HG02642 (cell line): ENCODE measurements around the gene TPRN.

ENCODE experiments used
- ATAC-seq: cut with Tn5 transposase; IDR thresholded peaks from one replicate; pipeline ENCODE4 v1.9.1; 2021; ENCODE audit warnings: mild to moderate bottlenecking; ENCODE audit not compliant: unreplicated experiment, poor library complexity

The TPRN gene

DNA sequence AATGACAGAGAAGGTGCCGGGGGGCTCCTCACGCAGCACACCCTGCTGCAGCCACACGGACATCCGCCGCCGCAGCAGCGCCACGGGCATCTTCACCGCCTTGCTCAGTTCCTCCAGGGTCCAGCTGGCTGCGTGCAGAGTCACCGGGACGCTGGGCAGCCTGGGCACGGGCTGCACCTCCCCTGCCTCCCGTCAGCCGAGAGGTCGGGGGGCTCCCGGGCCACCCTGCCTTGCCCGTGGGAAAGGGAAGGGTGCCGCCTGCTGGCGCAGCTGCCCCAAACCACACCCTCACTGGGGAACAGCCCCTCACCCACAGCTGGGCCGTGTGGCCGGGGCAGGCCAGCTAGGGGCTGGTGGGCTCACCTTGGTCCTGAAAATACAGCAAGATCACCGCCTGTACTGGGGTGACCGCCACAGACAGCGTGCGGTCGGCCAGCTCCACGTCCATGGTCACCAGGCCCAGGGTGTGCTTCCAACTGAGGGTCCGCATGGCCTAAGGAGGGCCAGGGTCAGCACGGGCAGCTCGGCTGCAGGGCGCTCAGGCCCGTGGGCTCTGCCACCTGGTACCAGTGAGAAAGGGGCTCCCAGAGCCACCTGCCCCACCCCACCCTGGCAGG, 25.1 kb downstream of the TPRN start:
- no peak for ATAC-seq

DNA sequence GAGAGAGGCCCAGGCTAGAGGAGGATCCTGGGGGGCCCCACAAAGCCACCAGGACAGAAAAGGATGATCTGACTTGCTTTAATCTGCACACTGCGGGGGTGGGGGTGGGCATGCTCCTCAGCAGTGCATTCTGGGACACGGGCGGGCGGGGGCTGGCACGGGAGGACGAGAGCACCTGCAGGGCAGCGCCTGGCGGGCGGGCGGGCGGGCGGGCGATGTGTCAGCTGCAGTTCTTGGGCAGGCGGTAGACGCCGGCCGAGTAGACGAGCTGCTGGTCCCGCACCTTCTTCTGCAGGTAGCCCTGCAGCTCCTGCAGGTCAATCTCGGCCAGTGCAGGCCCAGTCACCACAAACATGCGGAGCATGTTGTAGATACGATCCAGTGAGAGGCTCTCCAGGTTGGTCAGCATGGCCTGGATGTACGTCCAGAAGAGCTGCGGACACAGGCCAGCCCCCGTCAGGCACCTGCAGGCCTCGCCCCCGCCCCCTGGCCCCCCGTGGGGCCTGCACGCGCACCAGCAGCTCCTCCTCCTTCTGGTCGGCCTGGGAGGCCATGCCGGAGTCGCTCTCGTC, 25.7 kb downstream of the TPRN start:
- ATAC-seq = no peak

DNA sequence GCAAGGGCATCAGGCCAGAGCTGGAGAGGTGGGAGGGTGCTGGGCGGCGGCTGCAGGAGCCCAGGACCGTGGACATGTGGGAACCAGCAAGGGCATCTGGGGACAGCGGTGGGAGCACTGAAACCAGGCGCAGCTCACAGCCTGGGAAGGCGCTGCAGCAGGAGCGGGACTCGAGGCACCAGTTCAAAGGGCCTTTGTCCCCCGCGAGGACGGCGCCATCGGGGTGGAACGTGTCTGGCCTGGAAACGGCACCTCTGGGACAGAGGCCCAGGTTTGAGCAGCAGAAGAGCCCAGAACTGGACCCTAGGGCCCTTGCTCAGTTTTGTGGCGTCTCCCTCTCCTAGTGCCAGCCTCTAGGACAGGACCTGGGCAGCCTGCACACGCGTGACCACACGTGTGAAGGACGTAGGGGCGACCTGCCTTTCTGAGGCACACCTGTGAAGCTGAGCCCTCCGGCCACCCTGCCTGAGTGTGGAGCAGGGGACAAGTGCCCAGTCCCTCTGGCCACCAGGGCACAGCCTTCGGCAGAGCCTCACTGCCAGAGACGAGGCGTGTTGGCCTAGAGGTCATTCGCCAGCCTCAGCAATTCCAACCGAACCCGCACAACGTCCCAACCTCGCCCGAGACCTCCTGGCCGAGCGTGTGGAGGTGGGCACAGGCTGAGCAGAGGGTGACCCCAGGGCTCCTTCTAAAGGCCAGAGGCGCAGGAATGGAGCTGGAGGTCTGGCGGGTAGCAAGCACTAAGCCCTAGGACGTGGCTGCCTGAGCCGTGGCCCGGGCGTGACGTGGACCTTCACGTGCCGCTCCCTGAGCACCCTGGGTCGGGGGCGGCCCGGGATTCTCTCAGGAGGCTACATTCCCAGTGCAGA, 26.5 kb downstream of the TPRN start:
- ATAC-seq = no peak

DNA sequence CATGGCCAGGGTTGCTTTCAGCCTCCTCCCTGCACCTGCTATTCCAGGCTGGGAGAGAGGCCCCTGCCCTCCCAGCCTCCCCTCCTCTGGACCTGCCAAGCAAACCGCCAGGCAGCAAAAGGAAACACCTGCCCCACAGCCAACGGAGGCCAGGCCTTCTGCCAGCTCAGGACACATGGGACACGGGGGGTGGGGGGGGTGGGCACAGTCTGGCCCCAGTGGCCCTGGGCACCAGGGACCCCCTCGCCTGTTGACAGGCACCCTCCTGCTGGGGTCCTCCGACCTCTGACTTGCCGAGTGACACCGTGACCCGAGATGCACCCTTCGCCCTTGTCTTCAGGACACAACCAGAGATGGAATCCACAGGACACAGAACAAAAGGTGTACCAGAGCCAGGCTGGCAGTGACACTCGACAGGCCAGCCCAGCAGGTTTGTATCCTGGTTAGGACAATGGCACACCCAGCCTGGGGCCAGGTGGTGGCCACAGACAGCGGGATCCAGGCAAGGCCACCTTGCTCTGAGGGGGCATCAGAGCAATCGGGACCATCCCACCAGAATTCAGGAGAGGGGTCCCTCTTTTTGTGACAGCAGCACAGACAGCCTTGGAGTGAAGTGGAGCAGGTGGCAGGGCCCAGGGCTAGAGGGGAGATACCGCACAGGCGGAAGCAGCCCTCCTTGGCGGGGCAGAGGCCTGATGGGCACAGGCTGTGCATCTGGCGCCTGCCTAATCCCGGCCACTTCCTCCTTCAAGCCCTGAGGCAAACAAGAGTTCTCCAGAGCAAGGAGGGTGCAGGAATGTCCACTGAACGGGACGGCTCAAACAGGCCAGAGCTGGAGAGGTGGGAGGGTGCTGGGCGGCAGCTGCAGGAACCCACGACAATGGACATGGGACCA, 27.4 kb downstream of the TPRN start:
- ATAC-seq = no peak

DNA sequence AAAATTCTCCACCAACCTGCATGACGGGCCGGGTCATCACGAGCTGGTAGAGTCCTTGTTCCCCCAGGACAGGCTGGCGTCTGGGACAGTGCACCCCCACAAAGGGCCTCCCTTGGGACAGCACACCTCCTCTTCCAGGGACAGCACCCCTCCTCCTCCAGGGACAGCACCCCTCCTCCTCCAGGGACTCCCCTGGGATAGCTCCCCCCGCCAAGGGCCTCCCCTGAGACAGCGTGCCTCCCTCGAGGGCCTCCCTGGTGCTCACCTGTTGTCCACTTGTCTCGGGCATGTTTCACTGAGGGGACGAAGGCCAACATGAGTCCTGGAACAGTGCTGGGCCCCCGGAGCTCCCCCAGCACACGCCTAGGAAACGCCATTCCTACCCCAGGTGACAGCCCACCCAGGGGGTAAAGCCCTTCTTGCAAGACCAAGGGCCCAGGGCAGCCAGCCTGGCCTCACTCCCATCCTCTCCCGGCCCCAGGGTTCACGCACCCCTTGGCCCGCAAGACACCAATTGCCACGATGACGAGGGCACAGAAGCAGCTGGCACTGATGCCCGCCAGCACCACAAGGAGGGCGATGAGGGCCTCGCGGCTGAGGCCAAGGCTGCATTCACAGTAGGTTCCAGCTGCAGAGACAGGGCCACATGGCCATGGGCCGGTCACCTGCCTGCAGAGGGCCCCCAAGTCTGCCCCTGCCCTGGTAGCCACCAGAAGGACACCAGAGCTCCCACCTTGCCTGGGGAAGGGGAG, 29.2 kb downstream of the TPRN start:
- ATAC-seq = no peak

DNA sequence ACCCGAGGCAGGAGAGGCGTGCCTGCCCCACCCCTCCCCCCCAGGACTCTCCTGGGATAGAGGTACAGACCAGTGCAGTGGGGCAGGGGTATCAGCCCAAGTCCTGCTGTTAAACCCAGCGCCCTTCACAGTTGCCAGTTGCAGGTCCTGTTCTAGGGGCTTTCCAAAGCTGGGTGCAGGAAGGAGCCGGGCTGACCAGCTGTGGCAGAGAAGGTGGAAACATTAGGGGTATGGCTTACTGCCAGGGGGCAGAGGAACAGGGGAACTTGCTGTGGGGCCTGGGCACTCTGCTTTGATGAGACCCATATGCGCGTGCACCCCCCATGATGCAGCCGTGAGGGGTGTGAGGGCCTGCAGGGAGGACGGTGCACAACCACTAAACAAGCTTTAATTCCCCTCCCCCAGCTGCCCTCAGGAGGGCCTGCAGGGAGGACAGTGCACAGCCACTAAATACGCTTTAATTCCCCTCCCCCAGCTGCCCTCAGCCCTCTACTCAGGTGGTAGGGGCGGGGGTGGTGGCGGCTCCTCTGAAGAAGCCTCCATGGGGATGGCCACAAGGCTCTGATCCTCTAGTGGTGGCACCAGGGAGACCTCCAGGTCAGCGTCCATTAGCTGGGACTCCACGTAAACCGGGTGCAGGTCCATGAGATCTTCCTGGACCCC, 29.9 kb downstream of the TPRN start:
- ATAC-seq = no peak

DNA sequence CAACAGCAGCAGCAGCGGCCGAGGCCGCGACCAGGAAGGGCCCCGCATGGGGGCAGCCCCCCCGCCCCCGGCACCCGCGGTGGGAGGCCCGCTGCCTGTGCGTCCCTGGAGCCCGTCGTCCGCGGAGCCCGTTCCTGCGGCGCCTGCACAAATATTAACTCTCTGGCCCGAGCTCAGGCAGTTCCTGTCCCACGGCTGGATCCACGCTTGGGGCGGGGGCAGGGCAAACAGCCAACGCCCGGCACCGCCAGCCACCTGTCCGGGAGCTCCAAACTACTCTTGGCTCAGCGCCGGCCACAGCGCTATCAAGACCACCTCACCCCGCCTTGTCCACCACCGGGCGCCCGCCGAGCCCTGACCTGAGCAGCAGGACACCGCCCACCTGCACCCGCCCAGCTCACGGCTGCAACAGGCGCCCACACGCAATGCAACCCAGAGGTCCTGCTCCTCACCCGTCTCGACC, 30.6 kb downstream of the TPRN start, which contains the start of gene LRRC26:
Gene LRRC26 (minus strand): TSS at position 156 of the 463 bp plus-strand sequence. CDS start 108 bp downstream, at position 48.
- ATAC-seq = no peak

DNA sequence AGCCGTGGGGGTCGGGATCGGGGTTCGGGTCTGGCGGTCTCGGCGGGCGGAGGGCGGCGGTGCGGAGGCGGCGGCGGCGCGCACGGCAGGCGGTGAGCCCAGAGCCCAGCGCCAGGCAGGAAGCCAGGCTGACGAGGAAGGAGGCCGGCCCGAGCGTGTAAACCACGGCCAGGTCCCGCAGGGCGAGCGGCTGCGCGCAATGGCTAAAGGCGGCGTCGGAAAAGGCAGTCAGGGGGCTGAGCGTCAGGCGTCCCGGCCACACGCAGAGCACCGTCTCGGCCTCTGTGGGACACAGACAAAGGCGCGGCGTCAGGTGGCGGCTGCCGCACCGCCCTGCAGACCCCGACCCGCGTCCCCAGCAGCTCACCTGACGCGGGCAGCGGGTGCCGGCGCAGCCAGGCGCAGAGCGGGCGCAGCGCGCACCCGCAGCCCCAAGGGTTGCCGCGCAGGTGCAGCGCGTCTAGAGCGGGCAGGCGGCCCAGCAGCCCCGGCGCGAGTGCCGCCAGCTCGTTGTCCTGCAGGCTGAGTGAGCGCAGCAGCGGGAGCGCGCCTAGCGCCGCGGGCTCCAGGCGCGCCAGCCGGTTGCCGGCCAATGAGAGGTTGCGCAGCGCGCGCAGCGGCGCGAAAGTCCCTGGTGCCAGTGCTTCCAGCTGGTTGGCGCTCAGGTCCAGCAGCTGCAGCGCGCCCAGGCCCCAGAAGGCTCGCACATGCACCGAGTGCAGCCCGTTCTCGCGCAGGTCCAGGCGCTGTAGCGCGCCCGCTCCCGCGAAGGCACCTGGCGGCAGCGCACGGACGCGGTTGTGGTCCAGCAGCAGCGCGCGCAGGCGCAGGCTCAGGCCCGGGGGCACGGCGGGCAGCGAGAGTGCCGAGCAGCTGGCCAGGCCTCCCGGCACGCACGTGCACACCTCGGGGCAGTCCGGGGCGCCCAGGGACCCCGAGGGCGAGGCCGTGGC, 31.4 kb downstream of the TPRN start:
- no peak for ATAC-seq

DNA sequence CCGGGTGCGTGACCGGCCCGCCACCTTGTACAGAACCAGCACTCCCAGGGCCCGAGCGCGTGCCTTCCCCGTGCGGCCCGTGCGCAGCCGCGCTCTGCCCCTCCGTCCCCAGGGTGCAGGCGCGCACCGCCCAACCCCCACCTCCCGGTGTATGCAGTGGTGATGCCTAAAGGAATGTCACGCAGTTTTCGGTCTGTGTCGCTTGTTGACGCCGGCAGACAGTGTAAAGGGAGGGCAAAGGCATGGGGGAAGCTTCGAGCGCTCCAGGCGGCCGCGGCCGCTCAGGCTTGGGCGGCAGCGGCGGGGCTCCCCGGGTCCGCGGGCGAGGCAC, 32.0 kb downstream of the TPRN start:
- ATAC-seq = no peak

DNA sequence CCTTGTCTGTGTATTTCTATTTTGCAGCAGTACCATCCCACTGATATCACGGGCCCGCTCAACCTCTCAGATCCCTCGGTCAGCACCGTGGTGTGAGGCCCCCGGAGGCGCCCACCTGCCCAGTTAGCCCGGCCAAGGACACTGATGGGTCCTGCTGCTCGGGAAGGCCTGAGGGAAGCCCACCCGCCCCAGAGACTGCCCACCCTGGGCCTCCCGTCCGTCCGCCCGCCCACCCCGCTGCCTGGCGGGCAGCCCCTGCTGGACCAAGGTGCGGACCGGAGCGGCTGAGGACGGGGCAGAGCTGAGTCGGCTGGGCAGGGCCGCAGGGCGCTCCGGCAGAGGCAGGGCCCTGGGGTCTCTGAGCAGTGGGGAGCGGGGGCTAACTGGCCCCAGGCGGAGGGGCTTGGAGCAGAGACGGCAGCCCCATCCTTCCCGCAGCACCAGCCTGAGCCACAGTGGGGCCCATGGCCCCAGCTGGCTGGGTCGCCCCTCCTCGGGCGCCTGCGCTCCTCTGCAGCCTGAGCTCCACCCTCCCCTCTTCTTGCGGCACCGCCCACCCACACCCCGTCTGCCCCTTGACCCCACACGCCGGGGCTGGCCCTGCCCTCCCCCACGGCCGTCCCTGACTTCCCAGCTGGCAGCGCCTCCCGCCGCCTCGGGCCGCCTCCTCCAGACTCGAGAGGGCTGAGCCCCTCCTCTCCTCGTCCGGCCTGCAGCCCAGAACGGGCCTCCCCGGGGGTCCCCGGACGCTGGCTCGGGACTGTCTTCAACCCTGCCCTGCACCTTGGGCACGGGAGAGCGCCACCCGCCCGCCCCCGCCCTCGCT, 32.6 kb downstream of the TPRN start:
- ATAC-seq = no peak

DNA sequence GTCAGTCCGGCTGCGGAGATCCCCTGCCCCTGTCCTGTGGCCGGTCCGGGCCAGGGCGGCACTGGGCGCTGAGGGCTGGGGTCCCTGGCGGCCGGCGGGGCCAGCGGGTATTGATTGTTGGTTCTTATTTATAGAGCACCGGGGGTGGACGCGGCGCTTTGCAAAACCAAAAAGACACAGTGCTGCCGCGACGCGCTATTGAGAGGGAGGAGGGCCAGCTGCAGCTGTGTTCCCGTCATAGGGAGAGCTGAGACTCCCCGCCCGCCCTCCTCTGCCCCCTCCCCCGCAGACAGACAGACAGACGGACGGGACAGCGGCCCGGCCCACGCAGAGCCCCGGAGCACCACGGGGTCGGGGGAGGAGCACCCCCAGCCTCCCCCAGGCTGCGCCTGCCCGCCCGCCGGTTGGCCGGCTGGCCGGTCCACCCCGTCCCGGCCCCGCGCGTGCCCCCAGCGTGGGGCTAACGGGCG, 33.2 kb downstream of the TPRN start:
- ATAC-seq = no peak

DNA sequence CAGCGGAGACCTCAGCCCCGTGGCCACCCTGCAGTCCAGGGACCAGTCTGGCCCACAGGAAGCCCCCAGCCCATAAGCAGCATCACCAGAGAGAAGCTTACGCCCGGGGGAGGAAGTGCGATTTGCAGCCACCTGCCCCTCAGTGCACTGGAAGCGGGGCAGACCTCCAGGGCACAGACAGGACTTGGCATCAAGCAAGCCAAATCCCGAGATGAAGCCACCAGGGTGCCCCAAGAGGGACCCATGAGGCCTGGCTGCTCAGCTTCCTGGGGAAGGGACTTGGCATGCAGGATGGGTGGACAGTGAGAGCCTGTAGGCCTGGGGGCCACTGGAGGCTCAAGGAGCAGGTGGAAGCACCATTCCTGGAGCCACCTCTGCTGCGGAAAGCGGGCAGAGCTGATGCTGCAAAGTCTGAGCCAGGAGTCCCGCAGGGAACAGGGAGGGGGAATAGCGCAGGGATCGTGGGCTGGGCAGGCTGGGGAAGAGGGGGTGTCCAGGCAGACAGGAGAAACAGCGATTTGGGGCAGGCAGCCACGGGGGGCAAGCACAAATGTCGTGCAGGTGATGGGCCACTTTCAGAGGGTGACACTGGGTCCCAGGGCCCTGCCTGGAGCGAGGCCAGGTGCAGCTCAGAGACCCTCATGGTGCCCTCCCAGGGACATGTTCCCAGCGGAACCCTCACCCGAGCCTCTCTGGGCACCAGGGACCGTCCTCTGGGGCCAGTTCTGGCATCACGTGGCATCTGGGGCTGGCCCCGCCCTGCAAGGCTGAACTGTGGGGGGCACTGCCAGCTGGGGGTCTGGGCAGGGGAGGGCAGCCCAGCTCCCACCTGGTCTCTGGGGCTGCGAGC, 33.9 kb downstream of the TPRN start:
- no peak for ATAC-seq

DNA sequence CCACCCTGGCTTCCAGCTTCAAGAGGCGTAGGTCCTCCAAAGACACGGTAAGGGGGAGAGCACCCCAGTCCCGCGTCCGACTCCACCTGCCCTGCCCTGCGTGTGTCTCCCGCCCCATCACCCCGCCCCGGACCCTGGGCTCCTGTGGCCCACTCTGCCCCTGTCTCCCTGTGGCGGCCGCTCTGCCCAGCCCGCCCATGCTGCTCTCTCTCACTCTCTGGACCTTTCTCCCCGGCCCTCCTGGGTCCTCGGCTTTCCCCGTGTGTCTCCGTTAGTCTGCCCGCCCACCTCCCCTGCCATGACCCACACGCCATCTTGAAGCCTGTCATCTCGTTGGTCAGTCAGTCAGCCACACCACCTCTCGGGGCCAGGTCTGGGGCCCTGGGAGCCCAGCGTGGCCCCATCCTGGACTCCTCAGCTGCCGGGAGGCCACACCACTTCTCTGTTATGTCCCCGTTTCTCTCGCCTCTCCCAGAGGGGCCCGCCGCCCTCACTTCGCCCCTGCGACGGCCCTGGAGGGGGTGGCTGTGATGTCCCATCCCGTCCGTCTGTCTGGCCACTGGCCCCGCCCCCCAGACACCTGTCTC, 35.2 kb downstream of the TPRN start:
- no peak for ATAC-seq

DNA sequence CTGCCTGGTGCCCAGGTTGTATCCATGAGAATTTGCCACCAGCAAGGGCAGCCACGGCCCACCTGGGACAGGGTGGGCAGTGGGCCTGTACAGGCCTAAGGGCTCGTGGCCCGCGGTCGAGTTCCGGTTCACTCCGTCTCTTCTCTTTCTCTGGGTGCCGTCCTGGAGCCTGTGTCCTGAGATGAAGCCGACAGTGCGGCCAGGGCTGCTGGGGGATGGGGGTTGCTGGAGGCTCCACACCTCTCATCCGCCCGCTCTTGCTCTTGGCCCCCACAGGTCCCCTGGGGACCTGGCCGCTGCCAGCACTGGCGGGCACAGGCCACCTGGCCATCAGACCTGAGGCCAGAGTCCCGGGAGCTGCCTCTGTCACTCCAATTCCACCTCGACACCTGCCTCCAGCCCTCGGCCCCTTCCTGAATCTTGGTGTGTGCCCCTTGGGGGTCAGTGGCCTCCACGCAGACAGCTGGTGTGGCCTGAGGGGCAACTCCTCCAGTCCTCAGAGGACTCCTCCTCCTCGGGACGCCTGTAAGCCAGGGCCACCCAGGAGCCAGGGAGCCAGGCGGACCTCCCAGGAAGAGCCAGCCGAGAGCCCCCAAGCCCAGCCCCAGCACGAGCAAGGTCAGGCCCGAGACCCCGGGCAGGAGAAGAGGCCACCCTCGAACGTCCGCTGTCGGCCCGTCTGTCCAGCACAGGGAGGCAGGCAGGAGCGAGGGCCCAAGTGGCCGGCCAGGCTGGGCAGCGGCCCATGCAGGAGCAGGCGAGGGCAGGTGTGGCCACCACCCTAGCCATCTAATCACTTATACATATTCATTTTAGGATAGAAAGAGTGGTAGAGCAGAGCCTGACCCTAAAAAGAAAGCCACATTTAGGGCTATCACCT, 35.9 kb downstream of the TPRN start:
- ATAC-seq = no peak

DNA sequence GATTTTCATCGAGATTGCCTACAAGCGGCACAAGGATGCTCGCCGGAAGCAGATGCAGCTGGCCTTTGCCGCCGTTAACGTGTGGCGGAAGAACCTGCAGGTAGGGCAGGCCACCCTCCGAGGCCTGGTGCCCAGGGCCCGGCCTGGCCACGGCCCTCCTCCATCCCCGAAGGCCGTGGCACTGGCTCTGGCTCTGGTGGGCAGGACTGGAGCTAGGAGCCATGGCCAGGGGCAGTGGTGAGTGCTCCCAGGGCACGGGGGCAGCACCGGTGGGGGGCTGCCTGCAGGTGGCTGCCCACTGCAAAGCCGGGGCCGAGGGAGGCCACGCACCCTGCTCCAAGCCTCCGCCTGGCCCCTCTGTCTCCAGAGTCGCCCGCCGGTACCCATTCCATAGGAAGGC, 36.7 kb downstream of the TPRN start:
- no peak for ATAC-seq
